ENCODE data around the gene ENDOV. TPM values are rescaled to one million over a fixed set of nuclear protein-coding genes. Genes with fewer than 3 reads are reported as not detected.

The ENDOV gene
- polyA plus RNA-seq, 1 donor (not counting 4 experiments of a cell fraction or from before 2014, with no cell fraction given) = 10.9 TPM

DNA sequence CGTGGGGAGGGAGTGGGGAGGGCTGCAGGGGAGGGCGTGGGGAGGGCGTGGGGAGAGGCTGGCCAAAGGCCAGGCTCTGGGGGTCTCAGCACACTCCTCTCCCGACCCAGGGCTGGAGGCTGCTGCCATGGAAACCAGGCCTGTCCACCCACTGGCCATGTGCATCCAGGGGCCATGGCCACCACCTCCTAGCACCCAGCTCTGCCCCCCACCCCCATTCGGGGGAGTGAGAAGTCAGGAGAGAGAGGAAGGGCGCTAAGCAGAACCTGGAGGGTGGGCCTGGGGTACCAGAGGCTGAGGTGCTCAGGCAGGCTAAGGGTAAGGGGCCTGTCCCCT lies 29.6 kb downstream of the ENDOV start:
- H3K27ac ChIP-seq (ENCODE audit: control insufficient read depth, insufficient read depth, low read length) = no peak overlapping the region
- no peaks in the 10 kb centered on the region for H4K20me1 ChIP-seq (ENCODE audit: control insufficient read depth, extremely low read depth, insufficient read depth, low read length)
- no peak overlapping the region for H3K4me3 ChIP-seq (ENCODE audit: control insufficient read depth in 2 of 3, extremely low read depth in 1 of 3, insufficient read depth in 2 of 3, low read depth in 1 of 3, low read length in 3 of 3)
- DNase-seq (ENCODE audit: low read depth, low spot score) = no peak
- no peak overlapping the region for H3K9ac ChIP-seq (ENCODE audit: control insufficient read depth, extremely low read depth, insufficient read depth, low read length)
- H3K27me3 ChIP-seq (ENCODE audit: control insufficient read depth, extremely low read depth, insufficient read depth, low read length) = no peaks in the 10 kb centered on the region
- H3K4me2 ChIP-seq (ENCODE audit: control insufficient read depth, extremely low read depth, insufficient read depth, low read depth, low read length) = no peak overlapping the region
- no peak overlapping the region for H2AFZ ChIP-seq (ENCODE audit: control insufficient read depth, low read length)
- no peaks in the 10 kb centered on the region for H3K79me2 ChIP-seq (ENCODE audit: control insufficient read depth, insufficient read depth, low read length)
- H3K9me3 ChIP-seq (ENCODE audit: control insufficient read depth, low read depth, low read length) = no peaks in the 10 kb centered on the region
- no peaks in the 10 kb centered on the region for H3K9me1 ChIP-seq (ENCODE audit: control insufficient read depth, extremely low read depth, insufficient read depth, low read length)
- FAIRE-seq = no peak
- no peaks in the 10 kb centered on the region for H3K36me3 ChIP-seq (ENCODE audit: control insufficient read depth in 2 of 2, extremely low read depth in 1 of 2, insufficient read depth in 2 of 2, low read length in 2 of 2)
- peaks cover 4% of the 10 kb centered on the region for H3K4me1 ChIP-seq (ENCODE audit: control insufficient read depth, extremely low read depth, insufficient read depth, low read length)
- dilution Hi-C loops (cut with MboI; ENCODE audit: extremely low pct_ligation_motif_present, low sequenced_read_pairs) = no loop called here
- no peak for TF ChIP-seq CTCF (optimal IDR thresholded peaks at IDR 0.05 in 1 of 3, IDR thresholded peaks at IDR 0.05 in 1 of 3, conservative IDR thresholded peaks at IDR 0.05 in 1 of 3; ENCODE audit: extremely low read depth in 1 of 3, insufficient read depth in 2 of 3, low read length in 3 of 3)
- no peak for TF ChIP-seq EZH2 (IDR thresholded peaks at IDR 0.05; ENCODE audit: low read length)

DNA sequence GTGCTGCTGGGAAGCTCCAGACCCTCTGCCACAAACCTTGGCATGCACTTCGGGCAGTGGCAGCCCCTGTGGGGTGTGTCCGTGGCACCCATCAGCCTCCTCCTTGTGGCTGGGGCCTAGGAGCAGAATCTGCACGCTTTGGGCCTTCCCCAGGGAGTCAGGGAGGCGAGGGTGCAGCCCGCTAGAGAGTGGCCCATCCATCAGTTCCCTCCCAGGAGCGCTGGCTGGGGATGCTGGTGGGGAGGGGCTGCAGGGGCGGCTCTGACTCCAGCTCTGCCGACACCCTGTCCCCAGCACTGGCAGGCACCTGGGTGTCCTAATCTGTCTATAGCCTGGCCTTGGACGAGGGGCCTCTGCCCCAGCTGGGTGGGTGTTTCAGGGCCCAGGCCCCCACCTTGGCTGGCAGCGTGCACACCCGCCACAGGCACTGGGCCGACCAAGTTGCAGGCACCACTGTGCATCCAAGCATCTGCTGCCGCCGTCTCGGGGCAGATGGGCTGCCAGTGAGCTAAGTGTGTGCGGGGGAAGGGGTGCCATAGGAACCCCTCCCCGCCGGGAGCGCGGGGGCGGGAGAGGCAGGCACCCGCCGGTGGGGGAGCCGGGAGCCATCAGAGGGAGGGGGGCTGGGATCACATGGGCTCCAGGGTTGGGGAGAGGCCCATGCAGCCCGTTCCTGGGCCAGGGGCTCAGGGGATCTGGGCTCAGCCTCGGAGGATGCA lies 30.2 kb downstream of the ENDOV start:
- no peaks in the 10 kb centered on the region for H3K9me1 ChIP-seq (ENCODE audit: control insufficient read depth, extremely low read depth, insufficient read depth, low read length)
- H2AFZ ChIP-seq (ENCODE audit: control insufficient read depth, low read length) = no peak overlapping the region
- H3K27me3 ChIP-seq (ENCODE audit: control insufficient read depth, extremely low read depth, insufficient read depth, low read length) = no peaks in the 10 kb centered on the region
- no peak overlapping the region for H3K27ac ChIP-seq (ENCODE audit: control insufficient read depth, insufficient read depth, low read length)
- FAIRE-seq (no peak), DNase-seq (ENCODE audit: low read depth, low spot score) (no peak)
- no peak overlapping the region for H3K4me2 ChIP-seq (ENCODE audit: control insufficient read depth, extremely low read depth, insufficient read depth, low read depth, low read length)
- TF ChIP-seq EZH2 (IDR thresholded peaks at IDR 0.05; ENCODE audit: low read length) (no peak), CTCF (optimal IDR thresholded peaks at IDR 0.05 in 1 of 3, IDR thresholded peaks at IDR 0.05 in 1 of 3, conservative IDR thresholded peaks at IDR 0.05 in 1 of 3; ENCODE audit: extremely low read depth in 1 of 3, insufficient read depth in 2 of 3, low read length in 3 of 3) (no peak)
- no peaks in the 10 kb centered on the region for H3K79me2 ChIP-seq (ENCODE audit: control insufficient read depth, insufficient read depth, low read length)
- H3K9me3 ChIP-seq (ENCODE audit: control insufficient read depth, low read depth, low read length) = no peaks in the 10 kb centered on the region
- no peaks in the 10 kb centered on the region for H3K36me3 ChIP-seq (ENCODE audit: control insufficient read depth in 2 of 2, extremely low read depth in 1 of 2, insufficient read depth in 2 of 2, low read length in 2 of 2)
- no peaks in the 10 kb centered on the region for H4K20me1 ChIP-seq (ENCODE audit: control insufficient read depth, extremely low read depth, insufficient read depth, low read length)
- peaks cover 4% of the 10 kb centered on the region for H3K4me1 ChIP-seq (ENCODE audit: control insufficient read depth, extremely low read depth, insufficient read depth, low read length)
- H3K9ac ChIP-seq (ENCODE audit: control insufficient read depth, extremely low read depth, insufficient read depth, low read length) = no peak overlapping the region
- dilution Hi-C loops (cut with MboI; ENCODE audit: extremely low pct_ligation_motif_present, low sequenced_read_pairs) = no loop called here
- H3K4me3 ChIP-seq (ENCODE audit: control insufficient read depth in 2 of 3, extremely low read depth in 1 of 3, insufficient read depth in 2 of 3, low read depth in 1 of 3, low read length in 3 of 3) = no peak overlapping the region
